IMR-90 (cell line): ENCODE data around the gene RGS3. TPM values are rescaled to one million over a fixed set of nuclear protein-coding genes. Genes with fewer than 3 reads are reported as not detected.

Experiments used
- ATAC-seq: fragments of 200-7000 bp; cut with Tn5 transposase; 2 replicates; pipeline ENCODE4 v1.9.1; 2020; ENCODE audit warnings: low read depth, mild to moderate bottlenecking, moderate library complexity
- BruUV-seq: library from RNA; stranded (reverse); fragments of 400-500 nt; replicated peaks from 2 replicates; lab custom pipeline; 2021; lab: Mats Ljungman, UMichigan
- CTCF ChIA-PET: fragments of 300-600 bp; formaldehyde crosslinking; extraction: SDS; loops from one replicate; lab custom pipeline; 2021; ENCODE audit warnings: antibody characterized with exemption; lab: Yijun Ruan, JAX
- POLR2A ChIA-PET: fragments of 300-600 bp; sonication (Branson Sonifier 250); formaldehyde crosslinking; loops from one replicate; lab custom pipeline; 2022; ENCODE audit warnings: antibody characterized with exemption; ENCODE audit not compliant: unreplicated experiment; lab: Charles Lee
- DNase-seq: peaks from one replicate; pipeline ENCODE4 v3.0.0; 2013
- H2AFZ ChIP-seq: replicated peaks from 2 replicates; pipeline ENCODE3; 2013; ENCODE audit warnings: low read length, mild to moderate bottlenecking; ENCODE audit not compliant: poor library complexity
- H2AK5ac ChIP-seq: 2 replicates; pipeline ENCODE4 v1.6.1; 2013; ENCODE audit warnings: low read depth, low read length, inconsistent platforms
- H2AK9ac ChIP-seq: replicated peaks from 2 replicates; pipeline ENCODE3; 2013; ENCODE audit warnings: mild to moderate bottlenecking, low read depth, low read length, moderate library complexity; ENCODE audit not compliant: poor library complexity
- H2BK120ac ChIP-seq: 2 replicates; pipeline ENCODE4 v1.6.1; 2013; ENCODE audit warnings: low read depth, low read length, inconsistent platforms
- H2BK15ac ChIP-seq: 3 replicates; pipeline ENCODE4 v1.6.1; 2013; ENCODE audit warnings: low read depth, low read length, inconsistent platforms
- H2BK20ac ChIP-seq: 2 replicates; pipeline ENCODE4 v1.6.1; 2013; ENCODE audit warnings: low read depth, mild to moderate bottlenecking, inconsistent platforms, low read length, moderate library complexity
- H2BK5ac ChIP-seq: 2 replicates; pipeline ENCODE4 v1.6.1; 2013; ENCODE audit warnings: mild to moderate bottlenecking, low read depth, low read length, inconsistent platforms; ENCODE audit not compliant: poor library complexity, severe bottlenecking
- H3K14ac ChIP-seq: replicated peaks from 2 replicates; pipeline ENCODE4 v1.6.1; 2013; ENCODE audit warnings: low read depth, low read length, inconsistent platforms
- H3K18ac ChIP-seq: 2 replicates; pipeline ENCODE4 v1.6.1; 2013; ENCODE audit warnings: low read depth, low read length, control low read depth
- H3K23ac ChIP-seq: 2 replicates; pipeline ENCODE4 v1.6.1; 2013; ENCODE audit warnings: low read depth, low read length, inconsistent platforms
- H3K27ac ChIP-seq: 2 replicates; pipeline ENCODE4 v1.5.1; 2013; ENCODE audit warnings: mild to moderate bottlenecking, control low read depth, low read length; ENCODE audit not compliant: insufficient read depth
- H3K27me3 ChIP-seq: 2 replicates; pipeline ENCODE4 v1.6.1; 2013; ENCODE audit warnings: low read length; ENCODE audit not compliant: control insufficient read depth, insufficient read depth
- H3K36me3 ChIP-seq: 2 replicates; pipeline ENCODE4 v1.6.1; 2013; ENCODE audit warnings: low read length, mixed read lengths; ENCODE audit not compliant: control insufficient read depth, insufficient read depth
- H3K4ac ChIP-seq: 2 replicates; pipeline ENCODE4 v1.6.1; 2013; ENCODE audit warnings: low read depth, low read length, inconsistent platforms
- H3K4me1 ChIP-seq: 2 replicates; pipeline ENCODE4 v1.6.1; 2013; ENCODE audit warnings: low read length, mixed read lengths; ENCODE audit not compliant: control insufficient read depth, insufficient read depth
- H3K4me2 ChIP-seq: 2 replicates; pipeline ENCODE4 v1.6.1; 2013; ENCODE audit warnings: low read depth, mild to moderate bottlenecking, control low read depth, low read length, moderate library complexity
- H3K4me3 ChIP-seq: 2 replicates; pipeline ENCODE4 v1.5.1; 2013; ENCODE audit warnings: low read depth, mild to moderate bottlenecking, control low read depth, low read length, moderate library complexity; ENCODE audit not compliant: insufficient read depth
- H3K56ac ChIP-seq: 2 replicates; pipeline ENCODE4 v1.6.1; 2013; ENCODE audit warnings: low read length, inconsistent platforms; ENCODE audit not compliant: insufficient read depth; ENCODE audit errors: extremely low read depth
- H3K79me1 ChIP-seq, 2 experiments: 2 replicates each; pipeline ENCODE4 v1.6.1; 2013; ENCODE audit warnings: low read length in 2 of 2, inconsistent platforms in 1 of 2, low read depth in 1 of 2
- H3K9ac ChIP-seq: 2 replicates; pipeline ENCODE4 v1.6.1; 2013; ENCODE audit warnings: low read depth, low read length, control low read depth
- H3K9me1 ChIP-seq: 2 replicates; pipeline ENCODE4 v1.6.1; 2013; ENCODE audit warnings: low read length, inconsistent platforms; ENCODE audit not compliant: insufficient read depth
- H3K9me3 ChIP-seq: 2 replicates; pipeline ENCODE4 v1.6.1; 2013; ENCODE audit warnings: low read length; ENCODE audit not compliant: control insufficient read depth, insufficient read depth
- H4K20me1 ChIP-seq: 2 replicates; pipeline ENCODE4 v1.6.1; 2013; ENCODE audit warnings: low read length, inconsistent platforms; ENCODE audit not compliant: insufficient read depth
- H4K5ac ChIP-seq: 2 replicates; pipeline ENCODE4 v1.6.1; 2013; ENCODE audit warnings: mild to moderate bottlenecking, low read depth, low read length, control low read depth
- H4K8ac ChIP-seq, 2 experiments: 2 replicates each; pipeline ENCODE4 v1.6.1; 2013; ENCODE audit warnings: low read depth in 2 of 2, low read length in 2 of 2, control low read depth in 1 of 2, inconsistent platforms in 1 of 2
- H4K91ac ChIP-seq: 2 replicates; pipeline ENCODE4 v1.6.1; 2013; ENCODE audit warnings: low read depth, low read length, inconsistent platforms; ENCODE audit not compliant: insufficient read depth
- BHLHE40 ChIP-seq: fragments of 150-350 bp; IDR thresholded peaks from 2 replicates; pipeline ENCODE4 v1.6.1; 2016; ENCODE audit warnings: mild to moderate bottlenecking, low read depth, low read length
- CEBPB ChIP-seq: IDR thresholded peaks from 2 replicates; pipeline ENCODE4 v1.6.1; 2012; ENCODE audit warnings: low read depth, low read length, improper control_type of control experiment
- CHD1 ChIP-seq: IDR thresholded peaks from 2 replicates; pipeline ENCODE4 v1.6.1; 2012; ENCODE audit warnings: low read depth, low read length, improper control_type of control experiment
- CTCF ChIP-seq: conservative IDR thresholded peaks from 2 replicates; pipeline ENCODE4 v1.5.1; 2012; ENCODE audit warnings: mild to moderate bottlenecking, low read depth, low read length, improper control_type of control experiment
- FOS ChIP-seq: fragments of 150-350 bp; IDR thresholded peaks from 2 replicates; pipeline ENCODE4 v1.6.1; 2016; ENCODE audit warnings: low read depth, low read length
- MAZ ChIP-seq: IDR thresholded peaks from 2 replicates; pipeline ENCODE4 v1.6.1; 2012; ENCODE audit warnings: low read depth, mild to moderate bottlenecking, low read length, improper control_type of control experiment, moderate library complexity, borderline replicate concordance
- MXI1 ChIP-seq: IDR thresholded peaks from 2 replicates; pipeline ENCODE4 v1.6.1; 2012; ENCODE audit warnings: low read depth, mild to moderate bottlenecking, low read length, moderate library complexity, borderline replicate concordance
- NFE2L2 ChIP-seq: fragments of 150-350 bp; IDR thresholded peaks from 2 replicates; pipeline ENCODE4 v1.6.1; 2016; ENCODE audit warnings: low read depth, mild to moderate bottlenecking, low read length
- POLR2A ChIP-seq: IDR thresholded peaks from 2 replicates; pipeline ENCODE4 v1.6.1; 2012; ENCODE audit warnings: mild to moderate bottlenecking, low read depth, low read length
- RAD21 ChIP-seq: IDR thresholded peaks from 2 replicates; pipeline ENCODE4 v1.6.1; 2012; ENCODE audit warnings: low read length, improper control_type of control experiment
- RFX5 ChIP-seq: IDR thresholded peaks from 2 replicates; pipeline ENCODE4 v1.8.0; 2012; ENCODE audit warnings: low read depth, mild to moderate bottlenecking, low read length, moderate library complexity
- SMC3 ChIP-seq: fragments of 150-350 bp; IDR thresholded peaks from 2 replicates; pipeline ENCODE4 v1.6.1; 2016; ENCODE audit warnings: low read depth, mild to moderate bottlenecking, antibody characterized with exemption, low read length, moderate library complexity
- USF2 ChIP-seq: fragments of 150-350 bp; IDR thresholded peaks from 2 replicates; pipeline ENCODE4 v1.6.1; 2017; ENCODE audit warnings: mild to moderate bottlenecking, antibody characterized with exemption, low read length, low read depth
- WGBS, 2 experiments: methylation state at CpG; one replicate each; pipeline versions ENCODE4 v1.1.5 to v1.1.7; 2013; ENCODE audit warnings: missing lambda C conversion rate in 2 of 2; ENCODE audit not compliant: insufficient read length in 1 of 2; ENCODE audit errors: extremely low coverage in 2 of 2; 5-methylcytosine and 5-hydroxymethylcytosine counted together
- dilution Hi-C: fragments of 300-500 bp; cut with HindIII; formaldehyde crosslinking; loops from one replicate; pipeline ENCODE4 v1.14.3; 2018; ENCODE audit warnings: low sequenced_read_pairs; ENCODE audit not compliant: unreplicated experiment
- in situ Hi-C: fragments of 300-500 bp; cut with MboI; formaldehyde crosslinking; loops from 3 replicates; pipeline ENCODE4 v1.14.3; 2019; ENCODE audit warnings: low sequenced_read_pairs, inconsistent platforms, mixed read lengths
- intact Hi-C: fragments of 100-400 bp; cut with micrococcal nuclease; formaldehyde crosslinking; loops from 2 replicates; pipeline ENCODE4 v1.10.0; 2022
- polyA plus RNA-seq, 3 experiments: library from polyadenylated mRNA; depleted of rRNA; stranded (reverse); fragments of >200 nt; gene quantifications; 2 replicates each; pipeline ENCODE4 v1.2.3, GENCODE V29; 2012; ENCODE audit warnings: low replicate concordance in 1 of 3
- total RNA-seq: library from RNA; depleted of rRNA; stranded (reverse); fragments of >200 nt; gene quantifications from 2 replicates; pipeline ENCODE4 v1.2.3, GENCODE V29; 2012
- TF ChIP-seq, protein P1 (sequence below): fragments of 150-350 bp; IDR thresholded peaks from 2 replicates; pipeline ENCODE4 v1.6.1; 2016; ENCODE audit warnings: low read depth, mild to moderate bottlenecking, low read length, moderate library complexity, borderline replicate concordance

The RGS3 gene
- total and polyA plus RNA-seq, 2 of the 4 experiments (the other 2 are of a cell fraction), result 51.8 to 65.6 TPM

DNA sequence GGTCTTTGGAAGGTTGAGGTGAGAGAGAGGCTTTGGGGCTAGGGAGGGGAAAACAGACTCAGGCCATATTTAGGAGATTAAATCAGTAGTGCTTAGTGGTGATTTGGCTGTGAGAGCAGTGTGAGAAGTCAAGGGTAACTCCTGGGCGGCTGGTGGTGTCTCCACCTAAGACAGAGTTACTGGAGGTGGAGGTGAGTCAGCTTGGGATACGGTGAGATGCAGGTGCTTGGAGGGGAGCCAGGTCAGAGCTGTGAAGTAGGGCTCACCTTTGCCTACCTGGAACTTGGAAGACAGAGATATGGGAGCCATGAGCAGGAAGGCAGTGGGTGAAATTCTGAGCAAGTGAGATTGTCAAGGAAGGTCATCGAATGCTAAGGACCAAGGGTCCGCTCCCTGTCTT is 24.5 kb downstream of the RGS3 start:
- POLR2A ChIA-PET, result no interaction called here
- H3K27me3 ChIP-seq, result no peaks in the 10 kb centered on the region
- H3K9ac ChIP-seq, result no peak overlapping the region
- H2BK20ac ChIP-seq, result peak overlapping the region; percentile 81; the same call in 1 of the 2 replicates
- H3K4me2 ChIP-seq, result no peak overlapping the region
- CTCF ChIA-PET, result no interaction called here
- peak overlapping the region; percentile 43 for H4K91ac ChIP-seq
- no peak overlapping the region for H3K4me3 ChIP-seq
- no peak overlapping the region for H2BK5ac ChIP-seq
- no peaks in the 10 kb centered on the region for H3K36me3 ChIP-seq
- peak overlapping the region in 1 of 2 experiments; percentile 48; a peak in 1 of 4 replicates for H4K8ac ChIP-seq
- peak overlapping the region; percentile 61 for H3K4ac ChIP-seq
- dilution Hi-C loops (no loop called here), intact Hi-C loops (no loop called here), in situ Hi-C loops (no loop called here)
- no peak overlapping the region for H2AK9ac ChIP-seq
- peak overlapping the region; percentile 78 for H2AFZ ChIP-seq
- BruUV-seq, result no TSS peak
- H4K5ac ChIP-seq, result no peak overlapping the region
- WGBS, 2 experiments, result 90% methylated on average over 2 of the region's 4 CpGs; no CpG with 5 or more reads in 1 of the 2 experiments
- H4K20me1 ChIP-seq, result no peaks in the 10 kb centered on the region; the same call in 1 of the 2 replicates
- H3K14ac ChIP-seq, result peak overlapping the region; percentile 81
- no peak overlapping the region; the same call in 1 of the 2 replicates for H3K23ac ChIP-seq
- H3K9me3 ChIP-seq, result no peaks in the 10 kb centered on the region
- no peak overlapping the region for H3K56ac ChIP-seq
- DNase-seq (no peak), ATAC-seq (no peak)
- no peaks in the 10 kb centered on the region for H3K79me1 ChIP-seq
- TF ChIP-seq RAD21, result no peak
- TF ChIP-seq SMC3, result no peak
- TF ChIP-seq MXI1, result no peak
- TF ChIP-seq USF2, result no peak
- TF ChIP-seq RFX5, result no peak
- TF ChIP-seq FOS, result no peak
- TF ChIP-seq CTCF, result no peak
- TF ChIP-seq BHLHE40, result no peak
- TF ChIP-seq, protein P1, sequence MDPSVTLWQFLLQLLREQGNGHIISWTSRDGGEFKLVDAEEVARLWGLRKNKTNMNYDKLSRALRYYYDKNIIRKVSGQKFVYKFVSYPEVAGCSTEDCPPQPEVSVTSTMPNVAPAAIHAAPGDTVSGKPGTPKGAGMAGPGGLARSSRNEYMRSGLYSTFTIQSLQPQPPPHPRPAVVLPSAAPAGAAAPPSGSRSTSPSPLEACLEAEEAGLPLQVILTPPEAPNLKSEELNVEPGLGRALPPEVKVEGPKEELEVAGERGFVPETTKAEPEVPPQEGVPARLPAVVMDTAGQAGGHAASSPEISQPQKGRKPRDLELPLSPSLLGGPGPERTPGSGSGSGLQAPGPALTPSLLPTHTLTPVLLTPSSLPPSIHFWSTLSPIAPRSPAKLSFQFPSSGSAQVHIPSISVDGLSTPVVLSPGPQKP, result no peak
- TF ChIP-seq MAZ, result no peak
- no peak for TF ChIP-seq POLR2A
- no peak for TF ChIP-seq CHD1
- no peak for TF ChIP-seq CEBPB
- no peak for TF ChIP-seq NFE2L2
- peak overlapping the region; percentile 59 for H2AK5ac ChIP-seq
- H3K18ac ChIP-seq, result peak overlapping the region; percentile 53; the same call in 1 of the 2 replicates
- peaks cover 28% of the 10 kb centered on the region for H3K4me1 ChIP-seq
- H2BK15ac ChIP-seq, result peak overlapping the region; percentile 95; the same call in 2 of the 3 replicates
- H2BK120ac ChIP-seq, result peak overlapping the region; percentile 84
- H3K27ac ChIP-seq, result no peak overlapping the region
- peaks cover 21% of the 10 kb centered on the region for H3K9me1 ChIP-seq
